ENCODE results near the gene CTPS2.
"Not testable (repeated sequence)": the region's sequence is repeated elsewhere in the genome, so short reads cannot be mapped to it uniquely, and the experiment has no call there.

CTPS2 gene

GRCh38 chrX:16617382-16617781, 95.1 kb downstream of the CTPS2 start:
- Histone ChIP-seq H3K9me3 (ENCODE audit: control insufficient read depth in 2 of 2, low read length in 2 of 2) (no peaks in the 10 kb centered on the region), H3K4me1 (ENCODE audit: control insufficient read depth in 2 of 2, insufficient read depth in 2 of 2, low read length in 2 of 2) (peaks cover 0 to 6% of the 10 kb centered on the region in 2 donors), H3K27ac (ENCODE audit: low read depth in 2 of 2, low read length in 2 of 2) (no peak overlapping the region), H3K4me3 (ENCODE audit: low read length in 2 of 2) (no peak overlapping the region), H3K9ac (ENCODE audit: low read depth in 1 of 2, low read length in 2 of 2) (no peak overlapping the region), H3K36me3 (ENCODE audit: control insufficient read depth in 2 of 2, insufficient read depth in 2 of 2, low read length in 2 of 2) (peaks cover 0 to 5% of the 10 kb centered on the region in 2 donors), H3K27me3 (ENCODE audit: control insufficient read depth in 2 of 2, insufficient read depth in 2 of 2, low read length in 2 of 2) (peaks cover 2 to 3% of the 10 kb centered on the region in 2 donors)

- Histone ChIP-seq H3K9me3 (ENCODE audit: control insufficient read depth in 2 of 2, low read length in 2 of 2) (no peaks in the 10 kb centered on the region), H3K27ac (ENCODE audit: low read depth in 2 of 2, low read length in 2 of 2) (no peak overlapping the region), H3K4me3 (ENCODE audit: low read length in 2 of 2) (no peak overlapping the region), H3K9ac (ENCODE audit: low read depth in 1 of 2, low read length in 2 of 2) (no peak overlapping the region), H3K4me1 (ENCODE audit: control insufficient read depth in 2 of 2, insufficient read depth in 2 of 2, low read length in 2 of 2) (no peaks in the 10 kb centered on the region), H3K27me3 (ENCODE audit: control insufficient read depth in 2 of 2, insufficient read depth in 2 of 2, low read length in 2 of 2) (peaks cover 3 to 5% of the 10 kb centered on the region in 2 donors), H3K36me3 (ENCODE audit: control insufficient read depth in 2 of 2, insufficient read depth in 2 of 2, low read length in 2 of 2) (peaks cover 0 to 5% of the 10 kb centered on the region in 2 donors)
Observed at GRCh38 chrX:16612257-16612897, 100.1 kb downstream of the CTPS2 start.

GRCh38 chrX:16610654-16611053, 101.8 kb downstream of the CTPS2 start:
- H3K9ac ChIP-seq (ENCODE audit: low read depth in 1 of 2, low read length in 2 of 2), result not testable (repeated sequence)

GRCh38 chrX:16610121-16610621, 102.3 kb downstream of the CTPS2 start:
- Histone ChIP-seq H3K27me3 (ENCODE audit: control insufficient read depth in 2 of 2, insufficient read depth in 2 of 2, low read length in 2 of 2) (peaks cover 0 to 5% of the 10 kb centered on the region in 2 donors), H3K27ac (ENCODE audit: low read depth in 2 of 2, low read length in 2 of 2) (no peak overlapping the region), H3K4me3 (ENCODE audit: low read length in 2 of 2) (no peak overlapping the region), H3K9me3 (ENCODE audit: control insufficient read depth in 2 of 2, low read length in 2 of 2) (no peaks in the 10 kb centered on the region), H3K36me3 (ENCODE audit: control insufficient read depth in 2 of 2, insufficient read depth in 2 of 2, low read length in 2 of 2) (no peaks in the 10 kb centered on the region), H3K9ac (ENCODE audit: low read depth in 1 of 2, low read length in 2 of 2) (no peak overlapping the region), H3K4me1 (ENCODE audit: control insufficient read depth in 2 of 2, insufficient read depth in 2 of 2, low read length in 2 of 2) (no peaks in the 10 kb centered on the region)

More at GRCh38 chrX:16610654-16611053, 101.8 kb downstream of the CTPS2 start:
- H3K27me3 ChIP-seq (ENCODE audit: control insufficient read depth in 2 of 2, insufficient read depth in 2 of 2, low read length in 2 of 2); H3K36me3 ChIP-seq (ENCODE audit: control insufficient read depth in 2 of 2, insufficient read depth in 2 of 2, low read length in 2 of 2); H3K27ac ChIP-seq (ENCODE audit: low read depth in 2 of 2, low read length in 2 of 2); H3K9me3 ChIP-seq (ENCODE audit: control insufficient read depth in 2 of 2, low read length in 2 of 2); H3K4me1 ChIP-seq (ENCODE audit: control insufficient read depth in 2 of 2, insufficient read depth in 2 of 2, low read length in 2 of 2); H3K4me3 ChIP-seq (ENCODE audit: low read length in 2 of 2): not testable (repeated sequence)

GRCh38 chrX:16606142-16606720, 106.2 kb downstream of the CTPS2 start:
- Histone ChIP-seq H3K4me3 (ENCODE audit: low read length in 2 of 2) (no peak overlapping the region), H3K27ac (ENCODE audit: low read depth in 2 of 2, low read length in 2 of 2) (no peak overlapping the region), H3K9ac (ENCODE audit: low read depth in 1 of 2, low read length in 2 of 2) (no peak overlapping the region), H3K27me3 (ENCODE audit: control insufficient read depth in 2 of 2, insufficient read depth in 2 of 2, low read length in 2 of 2) (peaks cover 2 to 3% of the 10 kb centered on the region in 2 donors), H3K36me3 (ENCODE audit: control insufficient read depth in 2 of 2, insufficient read depth in 2 of 2, low read length in 2 of 2) (no peaks in the 10 kb centered on the region), H3K9me3 (ENCODE audit: control insufficient read depth in 2 of 2, low read length in 2 of 2) (no peaks in the 10 kb centered on the region), H3K4me1 (ENCODE audit: control insufficient read depth in 2 of 2, insufficient read depth in 2 of 2, low read length in 2 of 2) (no peaks in the 10 kb centered on the region)

- Histone ChIP-seq H3K9ac (ENCODE audit: low read depth in 1 of 2, low read length in 2 of 2) (no peak overlapping the region), H3K9me3 (ENCODE audit: control insufficient read depth in 2 of 2, low read length in 2 of 2) (no peaks in the 10 kb centered on the region), H3K36me3 (ENCODE audit: control insufficient read depth in 2 of 2, insufficient read depth in 2 of 2, low read length in 2 of 2) (no peaks in the 10 kb centered on the region), H3K27me3 (ENCODE audit: control insufficient read depth in 2 of 2, insufficient read depth in 2 of 2, low read length in 2 of 2) (peaks cover 2% of the 10 kb centered on the region in 2 donors), H3K27ac (ENCODE audit: low read depth in 2 of 2, low read length in 2 of 2) (peak overlapping the region; percentile 21 to 47), H3K4me1 (ENCODE audit: control insufficient read depth in 2 of 2, insufficient read depth in 2 of 2, low read length in 2 of 2) (no peaks in the 10 kb centered on the region), H3K4me3 (ENCODE audit: low read length in 2 of 2) (no peak overlapping the region)
Observed at GRCh38 chrX:16604337-16604736, 108.1 kb downstream of the CTPS2 start.

GRCh38 chrX:16603822-16604221, 108.6 kb downstream of the CTPS2 start:
- Histone ChIP-seq H3K9ac (ENCODE audit: low read depth in 1 of 2, low read length in 2 of 2) (no peak overlapping the region), H3K4me1 (ENCODE audit: control insufficient read depth in 2 of 2, insufficient read depth in 2 of 2, low read length in 2 of 2) (no peaks in the 10 kb centered on the region), H3K36me3 (ENCODE audit: control insufficient read depth in 2 of 2, insufficient read depth in 2 of 2, low read length in 2 of 2) (no peaks in the 10 kb centered on the region), H3K4me3 (ENCODE audit: low read length in 2 of 2) (no peak overlapping the region), H3K27ac (ENCODE audit: low read depth in 2 of 2, low read length in 2 of 2) (peak overlapping the region; percentile 44 to 47), H3K9me3 (ENCODE audit: control insufficient read depth in 2 of 2, low read length in 2 of 2) (no peaks in the 10 kb centered on the region), H3K27me3 (ENCODE audit: control insufficient read depth in 2 of 2, insufficient read depth in 2 of 2, low read length in 2 of 2) (peaks cover 1 to 2% of the 10 kb centered on the region in 2 donors)

- not testable (repeated sequence) for H3K9ac ChIP-seq (ENCODE audit: low read depth in 1 of 2, low read length in 2 of 2); H3K9me3 ChIP-seq (ENCODE audit: control insufficient read depth in 2 of 2, low read length in 2 of 2); H3K4me1 ChIP-seq (ENCODE audit: control insufficient read depth in 2 of 2, insufficient read depth in 2 of 2, low read length in 2 of 2); H3K4me3 ChIP-seq (ENCODE audit: low read length in 2 of 2); H3K27me3 ChIP-seq (ENCODE audit: control insufficient read depth in 2 of 2, insufficient read depth in 2 of 2, low read length in 2 of 2); H3K27ac ChIP-seq (ENCODE audit: low read depth in 2 of 2, low read length in 2 of 2); H3K36me3 ChIP-seq (ENCODE audit: control insufficient read depth in 2 of 2, insufficient read depth in 2 of 2, low read length in 2 of 2)
Observed at GRCh38 chrX:16603235-16603634, 109.2 kb downstream of the CTPS2 start.

GRCh38 chrX:16601885-16602284, 110.6 kb downstream of the CTPS2 start:
- Histone ChIP-seq H3K4me1 (ENCODE audit: control insufficient read depth in 2 of 2, insufficient read depth in 2 of 2, low read length in 2 of 2) (no peaks in the 10 kb centered on the region), H3K27ac (ENCODE audit: low read depth in 2 of 2, low read length in 2 of 2) (no peak overlapping the region), H3K4me3 (ENCODE audit: low read length in 2 of 2) (no peak overlapping the region), H3K36me3 (ENCODE audit: control insufficient read depth in 2 of 2, insufficient read depth in 2 of 2, low read length in 2 of 2) (no peaks in the 10 kb centered on the region), H3K27me3 (ENCODE audit: control insufficient read depth in 2 of 2, insufficient read depth in 2 of 2, low read length in 2 of 2) (peaks cover 1 to 2% of the 10 kb centered on the region in 2 donors), H3K9me3 (ENCODE audit: control insufficient read depth in 2 of 2, low read length in 2 of 2) (no peaks in the 10 kb centered on the region), H3K9ac (ENCODE audit: low read depth in 1 of 2, low read length in 2 of 2) (no peak overlapping the region)

- Histone ChIP-seq H3K4me3 (ENCODE audit: low read length in 2 of 2) (no peak overlapping the region), H3K9me3 (ENCODE audit: control insufficient read depth in 2 of 2, low read length in 2 of 2) (no peaks in the 10 kb centered on the region), H3K4me1 (ENCODE audit: control insufficient read depth in 2 of 2, insufficient read depth in 2 of 2, low read length in 2 of 2) (no peaks in the 10 kb centered on the region), H3K27me3 (ENCODE audit: control insufficient read depth in 2 of 2, insufficient read depth in 2 of 2, low read length in 2 of 2) (no peaks in the 10 kb centered on the region), H3K27ac (ENCODE audit: low read depth in 2 of 2, low read length in 2 of 2) (no peak overlapping the region), H3K9ac (ENCODE audit: low read depth in 1 of 2, low read length in 2 of 2) (no peak overlapping the region), H3K36me3 (ENCODE audit: control insufficient read depth in 2 of 2, insufficient read depth in 2 of 2, low read length in 2 of 2) (no peaks in the 10 kb centered on the region)
Observed at GRCh38 chrX:16594490-16594889, 118.0 kb downstream of the CTPS2 start.
